GM23248 (cell line): Measurements from ENCODE around the gene ZPBP2. TPM values are rescaled to one million over a fixed set of nuclear protein-coding genes. Genes with fewer than 3 reads are reported as not detected.

Experiments used
- DNase-seq: peaks from one replicate; pipeline ENCODE4 v3.0.0-alpha.2; 2015
- H2AFZ ChIP-seq: fragments of 200-600 bp; sonication (generic); 2 replicates; pipeline ENCODE4 v1.6.1; 2016; ENCODE audit warnings: antibody characterized with exemption
- H3F3A ChIP-seq: fragments of 200-600 bp; sonication (generic); 2 replicates; pipeline ENCODE4 v1.6.1; 2016; ENCODE audit warnings: mild to moderate bottlenecking, antibody characterized with exemption, mixed run types; ENCODE audit not compliant: insufficient read depth
- H3K27ac ChIP-seq: fragments of 200-600 bp; sonication (generic); 2 replicates; pipeline ENCODE4 v1.5.1; 2016; ENCODE audit warnings: mild to moderate bottlenecking
- H3K27me3 ChIP-seq: fragments of 200-600 bp; sonication (generic); replicated peaks from 2 replicates; pipeline ENCODE4 v1.6.1; 2016; ENCODE audit warnings: mild to moderate bottlenecking; ENCODE audit not compliant: insufficient read depth
- H3K36me3 ChIP-seq: fragments of 200-600 bp; sonication (generic); 2 replicates; pipeline ENCODE4 v1.6.1; 2016; ENCODE audit warnings: low read depth, mild to moderate bottlenecking
- H3K4me1 ChIP-seq: fragments of 200-600 bp; sonication (generic); 2 replicates; pipeline ENCODE4 v1.6.1; 2016; ENCODE audit warnings: mild to moderate bottlenecking; ENCODE audit not compliant: insufficient read depth
- H3K4me2 ChIP-seq: fragments of 200-600 bp; sonication (generic); one replicate; pipeline ENCODE4 v1.6.1; 2016; ENCODE audit warnings: mild to moderate bottlenecking; ENCODE audit not compliant: unreplicated experiment
- H3K4me3 ChIP-seq: fragments of 200-600 bp; sonication (generic); 2 replicates; pipeline ENCODE4 v1.5.1; 2016; ENCODE audit warnings: mild to moderate bottlenecking
- H3K79me2 ChIP-seq: fragments of 200-600 bp; sonication (generic); 2 replicates; pipeline ENCODE4 v1.6.1; 2016; ENCODE audit warnings: mild to moderate bottlenecking; ENCODE audit not compliant: insufficient read depth
- H3K9ac ChIP-seq: fragments of 200-600 bp; sonication (generic); 2 replicates; pipeline ENCODE4 v1.6.1; 2016; ENCODE audit warnings: mild to moderate bottlenecking
- H3K9me2 ChIP-seq: fragments of 200-600 bp; sonication (generic); 2 replicates; pipeline ENCODE4 v1.6.1; 2016; ENCODE audit warnings: mixed run types, mild to moderate bottlenecking, moderate library complexity; ENCODE audit not compliant: insufficient read depth
- H3K9me3 ChIP-seq: fragments of 200-600 bp; sonication (generic); one replicate; pipeline ENCODE4 v1.6.1; 2017; ENCODE audit warnings: low read depth
- H4K20me1 ChIP-seq: fragments of 200-600 bp; sonication (generic); 2 replicates; pipeline ENCODE4 v1.6.0; 2016; ENCODE audit not compliant: insufficient read depth
- EZH2 ChIP-seq: fragments of 200-600 bp; sonication (generic); IDR thresholded peaks from 2 replicates; pipeline ENCODE4 v1.6.1; 2018; ENCODE audit warnings: antibody characterized with exemption, mild to moderate bottlenecking; ENCODE audit not compliant: insufficient read depth, poor library complexity, severe bottlenecking
- EZH2phosphoT487 ChIP-seq: fragments of 200-600 bp; sonication (generic); IDR thresholded peaks from 2 replicates; pipeline ENCODE4 v1.6.1; 2018; ENCODE audit warnings: antibody characterized with exemption, moderate library complexity, mild to moderate bottlenecking, low read depth; ENCODE audit not compliant: insufficient read depth
- WGBS, 2 experiments: methylation state at CpG; one replicate each; pipeline ENCODE4 v1.1.6; 2015 to 2017; ENCODE audit warnings: low lambda C conversion rate in 2 of 2, low coverage in 1 of 2; ENCODE audit errors: missing lambda C conversion rate in 2 of 2; 5-methylcytosine and 5-hydroxymethylcytosine counted together
- in situ Hi-C: fragments of 300-500 bp; cut with MboI; formaldehyde crosslinking; loops from 2 replicates; pipeline ENCODE4 v1.15.0; 2020
- polyA plus RNA-seq: library from polyadenylated mRNA; unstranded; fragments of >200 nt; fragmentation: Nextera tagmentation; extraction: Ambion mirVana; gene quantifications from 2 replicates; pipeline ENCODE4 v1.2.1, GENCODE V29; 2016
- total RNA-seq: library from RNA; depleted of rRNA; stranded (reverse); fragments of >200 nt; shearing (Covaris generic); gene quantifications from 2 replicates; pipeline ENCODE4 v1.2.3, GENCODE V29; 2014

Gene ZPBP2
- total and polyA plus RNA-seq, 2 experiments from 2014 or later: not detected

DNA sequence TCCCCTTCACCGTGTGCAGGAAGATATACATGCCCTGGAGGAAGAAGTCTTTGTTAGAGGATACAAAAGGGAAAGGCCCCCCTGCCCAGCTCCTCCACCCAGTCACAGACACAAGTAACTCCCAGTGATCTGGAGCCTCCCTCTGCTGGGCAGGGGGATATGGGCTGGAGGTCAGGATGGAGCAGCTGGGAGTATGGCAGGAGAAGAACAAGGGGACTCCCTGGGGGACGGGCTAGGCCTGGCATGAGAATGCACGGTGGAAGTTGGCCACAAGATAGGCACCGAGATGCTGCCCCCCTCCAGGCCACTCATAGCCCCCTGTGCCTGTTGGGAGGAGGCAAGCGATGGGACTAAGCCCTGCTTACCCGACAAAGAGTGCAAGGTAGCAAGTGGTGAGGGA is 55.2 kb downstream of the ZPBP2 start:
- Histone ChIP-seq H2AFZ (no peak overlapping the region), H3K9me2 (no peaks in the 10 kb centered on the region), H3K9ac (no peak overlapping the region), H3K27ac (no peak overlapping the region), H3K9me3 (no peaks in the 10 kb centered on the region), H3K4me2 (no peak overlapping the region), H3K27me3 (no peaks in the 10 kb centered on the region), H3K4me3 (no peak overlapping the region), H3K79me2 (peaks cover 51% of the 10 kb centered on the region), H3K36me3 (peaks cover 20% of the 10 kb centered on the region), H3F3A (peaks cover 11% of the 10 kb centered on the region), H4K20me1 (no peaks in the 10 kb centered on the region), H3K4me1 (peaks cover 34% of the 10 kb centered on the region)
- in situ Hi-C loops: no loop called here
- TF ChIP-seq EZH2phosphoT487: no peak
- no peak for TF ChIP-seq EZH2
- no peak for DNase-seq
- WGBS, 2 experiments: 97 to 98% methylated on average over 6 of the region's 6 CpGs

DNA sequence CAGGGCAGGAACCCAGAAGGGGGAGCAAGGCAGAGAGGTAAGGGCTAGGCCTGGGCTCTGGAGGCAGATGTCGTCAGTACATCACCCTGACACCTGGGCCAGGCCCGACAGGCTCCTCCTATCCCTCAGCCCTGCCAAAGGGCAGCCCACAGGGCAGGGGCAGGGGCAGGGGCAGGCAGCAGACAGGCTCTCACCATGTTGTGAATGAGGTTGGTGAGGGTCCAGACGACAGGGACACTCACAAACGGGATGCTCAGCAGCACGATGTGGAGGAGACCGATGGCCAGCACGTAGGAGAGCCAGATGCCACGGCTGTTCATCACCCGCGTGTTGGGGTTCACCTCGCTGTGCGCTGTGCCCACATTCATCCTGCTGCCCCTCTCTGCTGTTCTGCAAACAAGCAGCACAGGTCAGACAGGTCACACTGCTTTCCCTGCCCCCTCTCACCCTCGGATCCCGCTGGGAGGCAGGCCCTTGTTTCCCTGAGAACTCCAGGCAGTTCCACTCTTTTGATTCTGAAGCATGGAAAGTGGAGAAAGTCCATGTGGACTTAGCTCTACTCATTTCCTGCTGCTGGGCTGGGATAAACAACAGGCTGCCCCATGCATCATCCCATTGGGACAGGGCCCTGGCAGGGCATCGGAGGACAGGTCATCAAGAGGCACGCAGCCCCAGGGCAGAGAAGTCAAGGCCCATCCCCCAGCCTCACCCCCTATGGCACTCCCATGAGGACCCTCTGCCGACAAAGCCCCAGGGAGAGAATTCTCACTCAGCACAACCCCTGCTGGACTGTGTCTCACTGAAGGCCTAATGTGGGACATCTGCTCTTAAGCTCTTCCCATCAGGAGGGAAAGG is 56.1 kb downstream of the ZPBP2 start:
- Histone ChIP-seq H3K9me2 (no peaks in the 10 kb centered on the region), H3K9me3 (no peaks in the 10 kb centered on the region), H3K27me3 (no peaks in the 10 kb centered on the region), H3K9ac (peak overlapping the region; percentile 37; the same call in 1 of the 2 replicates), H3K79me2 (peaks cover 51% of the 10 kb centered on the region), H4K20me1 (no peaks in the 10 kb centered on the region), H3K27ac (peak overlapping the region; percentile 63), H2AFZ (no peak overlapping the region), H3F3A (peaks cover 20% of the 10 kb centered on the region), H3K4me3 (no peak overlapping the region), H3K36me3 (peaks cover 20% of the 10 kb centered on the region), H3K4me1 (peaks cover 42% of the 10 kb centered on the region), H3K4me2 (no peak overlapping the region)
- in situ Hi-C loops: no loop called here
- DNase-seq: peak; percentile 67
- TF ChIP-seq EZH2phosphoT487: no peak
- TF ChIP-seq EZH2: no peak
- 73% methylated on average over 17 of the region's 17 CpGs for WGBS, 2 experiments

- Histone ChIP-seq H3K4me1 (peaks cover 46% of the 10 kb centered on the region), H3K27me3 (no peaks in the 10 kb centered on the region), H4K20me1 (no peaks in the 10 kb centered on the region), H3K4me2 (no peak overlapping the region), H3K36me3 (peaks cover 20% of the 10 kb centered on the region), H3F3A (peaks cover 24% of the 10 kb centered on the region), H3K9me3 (no peaks in the 10 kb centered on the region), H3K9ac (peak overlapping the region; percentile 37; the same call in 1 of the 2 replicates), H3K27ac (peak overlapping the region; percentile 63), H3K9me2 (no peaks in the 10 kb centered on the region), H3K4me3 (no peak overlapping the region), H2AFZ (no peak overlapping the region), H3K79me2 (peaks cover 51% of the 10 kb centered on the region)
- 71 to 72% methylated on average over 3 of the region's 3 CpGs for WGBS, 2 experiments
- DNase-seq: no peak
- in situ Hi-C loops: no loop called here
- TF ChIP-seq EZH2phosphoT487: no peak
- no peak for TF ChIP-seq EZH2
Observed at GRCh38 chr17:39924691-39925055, 56.7 kb downstream of the ZPBP2 start.

DNA sequence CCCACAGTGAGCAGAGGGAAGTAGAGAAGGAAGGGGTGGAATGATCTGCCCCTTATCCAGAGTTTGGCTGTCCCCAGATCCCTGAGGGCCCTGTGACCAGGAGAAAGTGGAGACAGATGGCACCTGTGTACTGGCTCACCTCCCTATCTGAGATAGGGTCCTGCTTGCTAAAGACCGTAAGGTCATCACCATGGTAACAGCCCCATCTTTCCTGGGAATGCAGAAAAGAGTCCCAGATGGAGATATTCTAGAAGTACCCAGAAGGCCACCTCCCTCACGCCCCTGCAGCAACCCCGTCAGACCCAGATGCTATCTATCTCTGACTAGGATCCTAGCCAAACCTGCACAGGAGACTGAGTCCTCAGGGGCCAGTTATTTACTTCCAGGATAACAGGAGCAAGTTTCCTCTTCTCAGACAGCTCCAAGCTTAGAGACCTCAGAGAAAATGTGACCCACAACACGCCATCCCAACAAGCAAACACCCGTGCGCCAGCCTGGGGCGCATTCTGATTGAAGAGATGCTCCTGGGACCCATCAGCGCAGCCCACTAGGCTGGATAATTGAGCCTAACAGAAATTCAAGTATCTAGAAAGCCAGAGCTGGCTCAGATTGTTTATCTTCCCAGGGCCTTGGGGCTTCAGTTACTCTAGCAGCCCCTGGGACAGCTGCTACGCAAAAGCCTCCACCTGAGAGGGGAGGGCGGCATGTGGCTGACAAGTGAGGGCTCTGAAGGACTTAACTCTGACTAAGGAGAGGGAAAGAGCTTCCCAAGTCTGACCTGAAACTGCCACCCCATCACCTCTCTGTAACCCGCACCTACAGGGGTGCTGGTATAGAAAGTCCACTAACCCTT is 57.5 kb downstream of the ZPBP2 start:
- Histone ChIP-seq H2AFZ (no peak overlapping the region), H3K27me3 (no peaks in the 10 kb centered on the region), H4K20me1 (no peaks in the 10 kb centered on the region), H3K27ac (no peak overlapping the region), H3K9me2 (no peaks in the 10 kb centered on the region), H3K9me3 (no peaks in the 10 kb centered on the region), H3K36me3 (peaks cover 20% of the 10 kb centered on the region), H3K4me3 (no peak overlapping the region; the same call in 1 of the 2 replicates), H3F3A (peaks cover 31% of the 10 kb centered on the region), H3K4me1 (peaks cover 54% of the 10 kb centered on the region), H3K4me2 (no peak overlapping the region), H3K9ac (peak overlapping the region; percentile 93; the same call in 1 of the 2 replicates), H3K79me2 (peaks cover 51% of the 10 kb centered on the region)
- TF ChIP-seq EZH2 (no peak), EZH2phosphoT487 (no peak)
- in situ Hi-C loops: no loop called here
- no peak for DNase-seq
- WGBS, 2 experiments: 93 to 94% methylated on average over 11 of the region's 11 CpGs
